Colonic mucosa (tissue), 4 donors: ENCODE measurements around the gene RAB29. TPM values are rescaled to one million over a fixed set of nuclear protein-coding genes. Genes with fewer than 3 reads are reported as not detected.

Experiments
- DNase-seq: peaks from one replicate; pipeline ENCODE4 v3.0.0-alpha.2; 2020
- H3K27ac ChIP-seq: fragments of 200-600 bp; one replicate; pipeline ENCODE4 v1.8.0; 2021
- H3K27me3 ChIP-seq: fragments of 200-600 bp; one replicate; pipeline ENCODE4 v1.8.0; 2021
- H3K36me3 ChIP-seq: fragments of 200-600 bp; one replicate; pipeline ENCODE4 v1.8.0; 2021
- H3K4me1 ChIP-seq: fragments of 200-600 bp; one replicate; pipeline ENCODE4 v1.8.0; 2021; ENCODE audit warnings: mild to moderate bottlenecking
- H3K4me3 ChIP-seq: fragments of 200-600 bp; one replicate; pipeline ENCODE4 v1.8.0; 2021
- H3K9ac ChIP-seq, 2 donors: one replicate each; pipeline ENCODE4 v1.7.0; 2013; ENCODE audit warnings: control low read depth in 2 of 2, low read depth in 2 of 2, low read length in 2 of 2
- H3K9me3 ChIP-seq: fragments of 200-600 bp; one replicate; pipeline ENCODE4 v1.8.0; 2021
- intact Hi-C: fragments of 100-400 bp; cut with DNase I; formaldehyde crosslinking; loops from one replicate; pipeline ENCODE4 v1.14.1; 2022
- total RNA-seq, 2 donors: library from RNA; stranded (reverse); fragmentation: NEBNext Ultra II Directional in 1 of 2; extraction: Animal tissue kit (Norgen Biotek cat#: 25700) in 1 of 2; gene quantifications; one replicate each; pipeline ENCODE4 v1.2.1, GENCODE V29; 2021
- TF ChIP-seq, protein P1 (sequence below): fragments of 200-600 bp; IDR thresholded peaks from one replicate; pipeline ENCODE4 v1.8.0; 2022; ENCODE audit warnings: antibody characterized with exemption, mild to moderate bottlenecking
- donor health status: healthy.
- donor health status: DM: no; HTN: no; CAD: no.
- donor health status: DM: no; HTN: no; CAD: no.

Gene RAB29
- total RNA-seq, 2 donors from 2014 or later = 7.5 to 10.2 TPM

DNA sequence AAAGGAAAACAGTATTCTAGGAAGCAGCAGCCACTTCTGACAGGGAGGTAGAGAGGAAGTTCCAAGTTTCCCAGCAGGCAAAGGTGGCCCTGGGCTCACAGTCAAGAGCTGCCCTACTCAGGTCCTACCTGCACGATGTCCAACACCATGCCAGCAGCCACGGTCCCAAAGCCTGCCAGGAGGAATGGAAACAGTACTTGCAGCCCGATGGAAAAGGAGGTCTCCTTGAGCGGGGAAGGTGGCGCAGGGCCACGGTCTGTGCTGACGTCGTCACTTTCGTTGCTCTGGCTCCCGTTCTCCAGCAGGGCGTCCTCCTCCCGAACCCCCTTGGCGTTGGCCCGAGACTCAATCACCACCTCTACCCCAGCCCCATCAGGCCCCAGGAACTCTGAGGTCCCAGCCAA, 34.7 kb upstream of the RAB29 start:
- DNase-seq = no peak
- H3K4me1 ChIP-seq = no peaks in the 10 kb centered on the region
- no peaks in the 10 kb centered on the region for H3K9me3 ChIP-seq
- TF ChIP-seq, protein P1, sequence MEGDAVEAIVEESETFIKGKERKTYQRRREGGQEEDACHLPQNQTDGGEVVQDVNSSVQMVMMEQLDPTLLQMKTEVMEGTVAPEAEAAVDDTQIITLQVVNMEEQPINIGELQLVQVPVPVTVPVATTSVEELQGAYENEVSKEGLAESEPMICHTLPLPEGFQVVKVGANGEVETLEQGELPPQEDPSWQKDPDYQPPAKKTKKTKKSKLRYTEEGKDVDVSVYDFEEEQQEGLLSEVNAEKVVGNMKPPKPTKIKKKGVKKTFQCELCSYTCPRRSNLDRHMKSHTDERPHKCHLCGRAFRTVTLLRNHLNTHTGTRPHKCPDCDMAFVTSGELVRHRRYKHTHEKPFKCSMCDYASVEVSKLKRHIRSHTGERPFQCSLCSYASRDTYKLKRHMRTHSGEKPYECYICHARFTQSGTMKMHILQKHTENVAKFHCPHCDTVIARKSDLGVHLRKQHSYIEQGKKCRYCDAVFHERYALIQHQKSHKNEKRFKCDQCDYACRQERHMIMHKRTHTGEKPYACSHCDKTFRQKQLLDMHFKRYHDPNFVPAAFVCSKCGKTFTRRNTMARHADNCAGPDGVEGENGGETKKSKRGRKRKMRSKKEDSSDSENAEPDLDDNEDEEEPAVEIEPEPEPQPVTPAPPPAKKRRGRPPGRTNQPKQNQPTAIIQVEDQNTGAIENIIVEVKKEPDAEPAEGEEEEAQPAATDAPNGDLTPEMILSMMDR = no peak
- no peak overlapping the region for H3K4me3 ChIP-seq
- H3K9ac ChIP-seq = no peak overlapping the region
- intact Hi-C loops = no loop called here
- no peak overlapping the region for H3K27ac ChIP-seq
- no peaks in the 10 kb centered on the region for H3K36me3 ChIP-seq
- H3K27me3 ChIP-seq = no peaks in the 10 kb centered on the region

DNA sequence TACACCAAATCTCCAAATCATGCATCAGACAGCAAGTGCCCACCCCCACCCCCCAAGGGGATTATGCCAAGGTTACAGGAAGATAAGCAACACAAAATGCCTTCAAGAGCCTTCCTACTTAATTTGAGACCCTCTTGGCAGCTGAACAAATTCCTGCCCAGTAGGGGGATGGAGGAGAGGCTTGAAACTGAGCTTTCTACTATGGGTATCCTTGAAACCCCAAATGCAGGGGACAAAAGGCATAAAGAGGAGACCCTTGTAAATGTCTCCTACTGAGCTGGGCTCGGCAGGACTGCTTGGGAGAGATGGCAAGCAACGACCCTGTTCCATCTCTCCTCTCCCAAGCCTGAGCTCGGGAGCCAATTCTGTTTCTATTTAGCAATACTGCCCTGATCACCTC, 34.2 kb upstream of the RAB29 start:
- intact Hi-C loops = no loop called here
- H3K4me3 ChIP-seq = no peak overlapping the region

DNA sequence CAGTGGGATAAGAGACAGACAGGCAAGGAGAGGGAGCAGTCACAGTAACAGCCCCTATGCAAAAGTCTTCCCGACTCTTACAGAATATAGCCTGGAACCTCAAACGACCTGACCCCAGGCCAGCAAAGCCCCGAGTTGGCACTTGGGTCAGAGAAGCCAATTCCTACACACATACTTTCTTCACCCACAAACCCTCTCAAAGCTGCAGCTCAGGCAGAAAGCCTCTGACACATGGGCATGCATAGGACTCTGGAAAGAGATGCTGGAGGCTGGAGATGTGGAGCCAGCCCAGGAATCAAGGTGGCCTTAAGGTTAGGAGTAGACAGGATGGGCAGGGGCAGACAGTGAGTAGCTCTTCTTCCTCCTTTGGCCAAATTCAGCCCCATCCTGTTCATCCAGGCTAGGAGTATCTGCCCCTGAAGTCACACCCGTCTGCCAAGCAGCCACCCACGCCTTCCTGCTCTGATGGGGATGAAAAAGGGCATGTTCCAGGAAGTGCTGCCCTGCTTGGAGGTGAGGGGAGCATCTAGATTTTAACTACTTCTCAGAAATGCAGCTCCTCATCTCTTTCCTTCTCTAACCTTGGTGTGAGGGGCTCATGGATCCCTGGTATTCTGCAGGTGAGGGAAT, 29.9 kb upstream of the RAB29 start:
- no peaks in the 10 kb centered on the region for H3K4me1 ChIP-seq
- TF ChIP-seq, protein P1 = no peak
- no peak overlapping the region for H3K9ac ChIP-seq
- H3K27me3 ChIP-seq = no peaks in the 10 kb centered on the region
- H3K4me3 ChIP-seq = no peak overlapping the region
- intact Hi-C loops = no loop called here
- H3K27ac ChIP-seq = no peak overlapping the region
- no peak for DNase-seq
- no peaks in the 10 kb centered on the region for H3K9me3 ChIP-seq
- no peaks in the 10 kb centered on the region for H3K36me3 ChIP-seq

More for the DNA sequence above, 34.2 kb upstream of the RAB29 start:
- H3K9me3 ChIP-seq = no peaks in the 10 kb centered on the region
- H3K36me3 ChIP-seq = no peaks in the 10 kb centered on the region
- H3K9ac ChIP-seq = no peak overlapping the region
- no peak overlapping the region for H3K27ac ChIP-seq
- TF ChIP-seq, protein P1 = no peak
- no peak for DNase-seq
- no peaks in the 10 kb centered on the region for H3K27me3 ChIP-seq
- H3K4me1 ChIP-seq = no peaks in the 10 kb centered on the region

DNA sequence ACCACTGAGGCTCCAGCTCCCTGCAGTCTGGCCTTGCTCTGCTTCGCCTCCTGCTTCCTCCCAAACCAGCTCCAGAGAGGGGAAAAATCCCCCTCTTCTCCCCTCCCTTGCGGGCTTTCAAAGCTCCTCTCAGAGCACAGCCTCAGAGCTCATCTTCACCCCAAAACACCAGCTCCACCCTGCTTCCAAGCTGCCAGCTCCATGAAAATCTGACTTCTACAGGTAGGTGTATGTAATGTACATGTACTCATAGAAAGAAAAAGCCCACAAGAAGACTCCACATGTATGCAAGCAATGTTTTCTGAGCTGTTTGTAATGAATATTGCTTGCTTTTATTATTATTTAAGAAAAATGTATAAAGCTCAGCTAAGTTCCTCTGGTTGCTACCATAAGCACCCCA, 29.3 kb upstream of the RAB29 start:
- Histone ChIP-seq H3K36me3 (no peaks in the 10 kb centered on the region), H3K4me1 (no peaks in the 10 kb centered on the region), H3K9me3 (no peaks in the 10 kb centered on the region), H3K9ac (no peak overlapping the region), H3K27ac (no peak overlapping the region), H3K27me3 (no peaks in the 10 kb centered on the region), H3K4me3 (no peak overlapping the region)
- TF ChIP-seq, protein P1 = no peak
- intact Hi-C loops = no loop called here
- no peak for DNase-seq

DNA sequence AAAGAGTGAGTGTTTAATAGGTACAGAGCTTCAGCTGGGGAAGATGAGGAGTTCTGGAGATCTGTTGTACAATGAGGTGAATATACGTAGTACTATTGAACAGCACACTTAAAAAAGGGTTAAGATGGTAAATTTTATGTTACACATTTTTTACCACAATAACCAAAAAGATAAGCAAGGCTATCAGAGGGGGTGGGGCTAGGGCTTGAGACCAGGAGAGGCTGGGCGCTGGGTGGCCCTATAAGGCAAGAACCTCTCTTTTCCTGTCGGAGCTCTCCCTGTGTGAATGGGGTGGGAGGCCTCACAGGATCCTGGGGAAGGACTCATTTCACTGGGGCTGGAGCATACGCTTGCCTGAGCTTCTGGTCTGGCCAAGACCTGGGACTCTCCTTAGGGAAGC, 28.7 kb upstream of the RAB29 start:
- Histone ChIP-seq H3K27ac (no peak overlapping the region), H3K4me3 (no peak overlapping the region), H3K36me3 (no peaks in the 10 kb centered on the region), H3K9me3 (no peaks in the 10 kb centered on the region), H3K9ac (no peak overlapping the region), H3K27me3 (no peaks in the 10 kb centered on the region), H3K4me1 (no peaks in the 10 kb centered on the region)
- no peak for DNase-seq
- TF ChIP-seq, protein P1 = no peak
- intact Hi-C loops = no loop called here
